Activated T-helper 17 cell treated with anti-CD3 and anti-CD28 coated beads, Interleukin-2, amount 50 U/mL, for 72 hours (primary cell): ENCODE data around the gene EIF5B. TPM values are rescaled to one million over a fixed set of nuclear protein-coding genes. Genes with fewer than 3 reads are reported as not detected.

ENCODE experiments used
- ATAC-seq: fragments of 150-1000 bp; cut with Tn5 transposase; replicated peaks from 2 replicates; pipeline ENCODE4 v1.10.0; 2021; ENCODE audit warnings: mild to moderate bottlenecking, moderate library complexity
- H3K27ac Mint-ChIP-seq: one replicate; pipeline ENCODE4 v1.8.0; 2022; ENCODE audit warnings: mixed read lengths
- H3K27me3 Mint-ChIP-seq: one replicate; pipeline ENCODE4 v1.8.0; 2022; ENCODE audit warnings: mixed read lengths
- H3K36me3 Mint-ChIP-seq: one replicate; pipeline ENCODE4 v1.8.0; 2022; ENCODE audit warnings: low read depth, mild to moderate bottlenecking, mixed read lengths
- H3K4me1 Mint-ChIP-seq: one replicate; pipeline ENCODE4 v1.8.0; 2022; ENCODE audit warnings: mixed read lengths
- H3K4me3 Mint-ChIP-seq: one replicate; pipeline ENCODE4 v1.8.0; 2022; ENCODE audit warnings: mild to moderate bottlenecking, mixed read lengths
- H3K9me3 Mint-ChIP-seq: one replicate; pipeline ENCODE4 v1.8.0; 2022; ENCODE audit warnings: mixed read lengths
- total RNA-seq, 2 donors: library from RNA; stranded (reverse); gene quantifications; one replicate each; pipeline ENCODE4 v1.2.3, GENCODE V29; 2022

The EIF5B gene
- total RNA-seq, 2 donors from 2014 or later = 54.1 to 77.8 TPM

GRCh38 chr2:99406137-99406536, 68.9 kb downstream of the EIF5B start:
- Mint-ChIP-seq H3K4me3 (no peak overlapping the region), H3K4me1 (peaks cover 5% of the 10 kb centered on the region), H3K27me3 (no peaks in the 10 kb centered on the region), H3K36me3 (peaks cover 92% of the 10 kb centered on the region), H3K27ac (no peak overlapping the region), H3K9me3 (no peaks in the 10 kb centered on the region)
- ATAC-seq = no peak

- Mint-ChIP-seq H3K27me3 (no peaks in the 10 kb centered on the region), H3K27ac (no peak overlapping the region), H3K9me3 (no peaks in the 10 kb centered on the region), H3K4me3 (no peak overlapping the region), H3K4me1 (no peaks in the 10 kb centered on the region), H3K36me3 (peaks cover 90% of the 10 kb centered on the region)
- ATAC-seq = no peak
Observed at GRCh38 chr2:99410276-99410675, 73.1 kb downstream of the EIF5B start.

DNA sequence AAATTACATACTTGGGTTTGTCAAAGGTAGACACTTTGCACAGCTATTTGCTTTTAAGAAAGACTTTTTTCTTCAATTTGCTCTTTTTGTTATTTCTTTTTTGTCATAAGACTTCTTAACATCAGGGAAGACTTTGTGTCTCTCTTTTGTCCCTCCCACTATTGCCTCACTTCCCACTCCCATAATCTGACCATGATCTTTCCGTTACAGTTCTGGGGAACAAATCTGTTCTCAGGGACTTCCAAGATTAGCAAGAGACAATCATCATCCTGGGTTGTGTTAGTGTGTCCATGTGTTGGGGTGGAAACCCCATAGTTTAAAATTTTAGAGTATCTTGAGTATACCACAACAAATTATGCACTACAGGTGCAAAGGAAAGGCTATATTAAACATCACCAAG, 77.4 kb downstream of the EIF5B start:
- no peak overlapping the region for H3K4me3 Mint-ChIP-seq
- no peaks in the 10 kb centered on the region for H3K27me3 Mint-ChIP-seq
- H3K4me1 Mint-ChIP-seq = no peaks in the 10 kb centered on the region
- peak overlapping the region; percentile 10 for H3K27ac Mint-ChIP-seq
- no peaks in the 10 kb centered on the region for H3K9me3 Mint-ChIP-seq
- H3K36me3 Mint-ChIP-seq = peaks cover 98% of the 10 kb centered on the region
- ATAC-seq = no peak

- no peaks in the 10 kb centered on the region for H3K9me3 Mint-ChIP-seq
- peaks cover 99% of the 10 kb centered on the region for H3K36me3 Mint-ChIP-seq
- peak overlapping the region; percentile 30 for H3K27ac Mint-ChIP-seq
- no peaks in the 10 kb centered on the region for H3K27me3 Mint-ChIP-seq
- H3K4me3 Mint-ChIP-seq = no peak overlapping the region
- H3K4me1 Mint-ChIP-seq = no peaks in the 10 kb centered on the region
- no peak for ATAC-seq
Observed at GRCh38 chr2:99417396-99417795, 80.2 kb downstream of the EIF5B start.

DNA sequence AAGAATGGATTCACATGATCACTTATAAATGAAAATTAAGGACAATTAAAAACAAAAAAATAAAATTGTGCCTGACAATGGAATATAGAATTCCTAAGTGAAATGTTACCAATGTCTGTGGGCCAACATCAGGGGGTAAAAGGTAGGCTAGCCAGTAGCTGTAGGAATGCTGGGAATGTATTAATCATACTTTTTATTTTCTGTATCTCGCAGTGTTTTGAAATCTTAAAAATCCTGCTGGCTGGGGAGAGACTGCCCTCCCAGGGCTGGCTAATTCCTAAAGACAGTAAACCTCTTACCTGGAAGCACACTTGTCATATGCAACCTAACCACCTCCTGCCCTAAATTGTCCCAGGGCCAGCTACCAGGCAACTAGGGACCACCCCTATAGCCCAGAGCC, 82.8 kb downstream of the EIF5B start:
- ATAC-seq = no peak
- Mint-ChIP-seq H3K9me3 (no peaks in the 10 kb centered on the region), H3K4me1 (no peaks in the 10 kb centered on the region), H3K4me3 (no peak overlapping the region), H3K27ac (no peak overlapping the region), H3K27me3 (no peaks in the 10 kb centered on the region), H3K36me3 (peaks cover 96% of the 10 kb centered on the region)

DNA sequence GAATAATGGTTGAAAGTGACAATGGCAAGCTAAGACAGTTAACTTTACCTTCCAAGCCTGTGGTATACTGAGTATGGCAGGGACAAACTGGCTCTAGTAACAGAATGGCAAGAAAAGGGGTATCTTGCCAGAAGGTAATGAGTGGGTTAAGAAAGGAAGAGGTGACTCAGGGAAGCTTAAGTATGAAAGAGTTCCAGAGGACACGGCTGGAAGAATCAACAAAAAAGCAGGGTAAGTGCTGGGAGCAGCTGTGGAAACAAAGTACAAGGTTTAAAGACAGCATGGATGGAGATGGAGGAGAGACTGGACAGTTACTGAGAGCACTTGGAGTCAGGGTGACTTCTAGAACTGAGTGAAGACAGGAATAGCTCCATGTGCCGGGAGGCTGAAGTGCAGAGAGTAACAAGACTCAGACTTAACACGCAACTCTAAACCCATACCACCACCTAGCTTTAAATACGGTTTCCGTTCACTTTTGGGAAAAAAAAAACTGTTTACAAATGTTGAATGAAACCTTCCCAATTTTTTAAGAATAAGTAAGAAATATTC, 83.6 kb downstream of the EIF5B start:
- Mint-ChIP-seq H3K27ac (no peak overlapping the region), H3K9me3 (no peaks in the 10 kb centered on the region), H3K36me3 (peaks cover 95% of the 10 kb centered on the region)

DNA sequence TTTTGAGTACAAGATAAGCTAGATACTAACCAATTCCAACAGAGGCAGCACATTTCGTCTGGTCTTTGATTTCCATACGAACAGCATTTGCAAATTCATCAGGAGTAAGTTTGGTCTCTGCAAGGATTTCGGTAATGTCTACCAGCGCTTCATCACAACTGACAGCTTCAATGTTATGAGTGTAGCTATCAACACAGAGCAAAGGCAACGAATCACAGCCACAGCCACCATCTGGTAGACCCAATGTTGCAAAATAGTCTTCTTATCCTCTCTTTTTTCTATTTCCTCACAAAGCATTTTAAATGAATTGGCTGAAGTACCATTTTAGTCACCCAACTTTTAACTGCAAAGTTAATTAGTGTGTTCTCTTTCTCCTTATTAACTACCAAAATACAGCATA, 84.3 kb downstream of the EIF5B start:
- Mint-ChIP-seq H3K4me1 (no peaks in the 10 kb centered on the region), H3K27me3 (no peaks in the 10 kb centered on the region), H3K27ac (no peak overlapping the region), H3K9me3 (no peaks in the 10 kb centered on the region), H3K4me3 (no peak overlapping the region), H3K36me3 (peaks cover 90% of the 10 kb centered on the region)
- ATAC-seq = no peak

More for the DNA sequence above, 83.6 kb downstream of the EIF5B start:
- no peak for ATAC-seq
- Mint-ChIP-seq H3K4me3 (no peak overlapping the region), H3K27me3 (no peaks in the 10 kb centered on the region), H3K4me1 (no peaks in the 10 kb centered on the region)

GRCh38 chr2:99422599-99422998, 85.4 kb downstream of the EIF5B start:
- Mint-ChIP-seq H3K9me3 (no peaks in the 10 kb centered on the region), H3K4me3 (no peak overlapping the region), H3K36me3 (peaks cover 90% of the 10 kb centered on the region), H3K4me1 (no peaks in the 10 kb centered on the region), H3K27ac (no peak overlapping the region), H3K27me3 (no peaks in the 10 kb centered on the region)
- ATAC-seq = no peak

GRCh38 chr2:99424371-99424770, 87.2 kb downstream of the EIF5B start:
- no peaks in the 10 kb centered on the region for H3K9me3 Mint-ChIP-seq
- no peak overlapping the region for H3K27ac Mint-ChIP-seq
- H3K27me3 Mint-ChIP-seq = no peaks in the 10 kb centered on the region
- peaks cover 90% of the 10 kb centered on the region for H3K36me3 Mint-ChIP-seq
- no peaks in the 10 kb centered on the region for H3K4me1 Mint-ChIP-seq
- no peak overlapping the region for H3K4me3 Mint-ChIP-seq
- ATAC-seq = no peak

DNA sequence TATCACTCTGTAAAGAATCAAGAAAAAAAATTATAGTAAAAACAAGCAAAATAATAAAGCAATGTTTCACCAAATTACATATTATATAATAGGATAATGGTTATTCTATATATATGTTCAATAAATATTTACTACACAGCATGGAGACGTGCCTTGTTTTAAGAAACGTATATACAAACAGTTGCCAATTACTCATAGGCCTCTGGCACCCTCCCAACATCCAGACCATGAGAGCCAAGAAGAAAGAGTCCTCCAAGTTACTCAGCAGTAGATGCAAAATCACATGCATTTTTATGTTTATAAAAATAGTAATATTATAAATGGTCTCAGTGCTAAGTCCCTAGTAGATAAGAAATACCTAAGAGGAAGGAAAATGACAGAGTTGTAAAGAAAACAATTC, 87.8 kb downstream of the EIF5B start:
- no peaks in the 10 kb centered on the region for H3K4me1 Mint-ChIP-seq
- no peak overlapping the region for H3K27ac Mint-ChIP-seq
- no peaks in the 10 kb centered on the region for H3K27me3 Mint-ChIP-seq
- ATAC-seq = no peak
- no peaks in the 10 kb centered on the region for H3K9me3 Mint-ChIP-seq
- H3K36me3 Mint-ChIP-seq = peaks cover 90% of the 10 kb centered on the region
- H3K4me3 Mint-ChIP-seq = no peak overlapping the region

GRCh38 chr2:99430614-99431291, 93.6 kb downstream of the EIF5B start:
- no peak overlapping the region for H3K4me3 Mint-ChIP-seq
- ATAC-seq = no peak
- H3K36me3 Mint-ChIP-seq = peaks cover 86% of the 10 kb centered on the region
- H3K4me1 Mint-ChIP-seq = peaks cover 7% of the 10 kb centered on the region
- no peaks in the 10 kb centered on the region for H3K9me3 Mint-ChIP-seq
- H3K27ac Mint-ChIP-seq = peak overlapping the region; percentile 73
- no peaks in the 10 kb centered on the region for H3K27me3 Mint-ChIP-seq

DNA sequence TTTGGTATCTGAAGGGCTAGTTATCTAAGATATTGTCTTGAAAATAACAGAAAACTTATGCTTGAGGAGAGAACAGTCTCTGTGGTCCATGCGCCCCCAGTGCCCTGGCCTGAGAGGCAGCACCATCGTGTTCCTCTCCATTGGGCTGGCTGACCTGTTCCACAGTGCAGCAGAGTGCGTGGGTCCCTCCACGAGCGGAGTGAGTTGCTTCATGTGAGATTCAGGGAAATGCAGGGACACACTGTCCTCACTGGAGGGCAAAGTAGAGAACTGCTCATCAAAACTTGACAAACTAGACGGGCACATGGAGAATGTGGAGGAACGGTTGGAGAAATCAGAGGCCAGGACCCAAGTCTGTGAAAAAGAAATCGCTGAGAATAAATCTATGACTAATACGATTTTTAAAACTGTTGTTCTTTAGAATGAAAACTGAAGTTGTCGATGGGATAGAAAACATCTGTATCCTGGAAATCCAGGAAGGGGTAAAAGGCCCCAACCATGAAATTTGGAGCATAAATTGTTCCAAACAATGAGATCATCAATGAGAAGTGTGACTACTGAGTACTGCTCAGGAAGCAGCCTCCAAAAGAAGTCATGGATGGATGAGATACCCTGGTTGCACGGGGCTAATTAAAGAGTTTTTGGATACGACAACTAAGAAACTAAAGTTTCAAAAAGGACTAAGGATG, 94.5 kb downstream of the EIF5B start:
- no peak overlapping the region for H3K4me3 Mint-ChIP-seq
- no peaks in the 10 kb centered on the region for H3K27me3 Mint-ChIP-seq
- ATAC-seq = no peak
- no peak overlapping the region for H3K27ac Mint-ChIP-seq
- H3K4me1 Mint-ChIP-seq = peaks cover 7% of the 10 kb centered on the region
- no peaks in the 10 kb centered on the region for H3K9me3 Mint-ChIP-seq
- peaks cover 83% of the 10 kb centered on the region for H3K36me3 Mint-ChIP-seq

- no peak for ATAC-seq
- no peak overlapping the region for H3K27ac Mint-ChIP-seq
- H3K27me3 Mint-ChIP-seq = no peaks in the 10 kb centered on the region
- H3K4me3 Mint-ChIP-seq = no peak overlapping the region
- no peaks in the 10 kb centered on the region for H3K9me3 Mint-ChIP-seq
- peaks cover 7% of the 10 kb centered on the region for H3K4me1 Mint-ChIP-seq
- H3K36me3 Mint-ChIP-seq = peaks cover 82% of the 10 kb centered on the region
Observed at GRCh38 chr2:99433340-99433739, 96.2 kb downstream of the EIF5B start.

DNA sequence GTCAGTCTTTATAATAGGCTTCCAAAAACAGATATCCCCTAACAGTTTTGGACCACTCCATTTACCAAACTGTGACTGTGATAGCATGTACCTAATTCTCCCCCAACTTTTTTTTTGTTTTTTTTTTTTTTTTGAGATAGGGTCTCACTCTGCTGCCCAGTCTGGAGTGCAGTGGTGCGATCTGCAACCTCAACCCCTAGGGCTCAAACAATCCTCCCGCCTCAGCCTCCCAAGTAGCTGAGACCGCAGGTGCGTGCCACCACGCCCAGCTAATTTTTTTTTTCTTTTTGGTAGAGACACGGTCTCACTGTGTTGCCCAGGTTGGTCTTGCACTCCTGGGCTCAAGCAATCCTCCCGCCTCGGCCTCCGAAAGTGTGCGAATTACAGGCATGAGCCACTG, 99.7 kb downstream of the EIF5B start:
- Mint-ChIP-seq H3K4me1 (no peaks in the 10 kb centered on the region), H3K27ac (peak overlapping the region; percentile 10), H3K36me3 (peaks cover 78% of the 10 kb centered on the region), H3K9me3 (no peaks in the 10 kb centered on the region), H3K27me3 (no peaks in the 10 kb centered on the region), H3K4me3 (no peak overlapping the region)
- ATAC-seq = no peak

DNA sequence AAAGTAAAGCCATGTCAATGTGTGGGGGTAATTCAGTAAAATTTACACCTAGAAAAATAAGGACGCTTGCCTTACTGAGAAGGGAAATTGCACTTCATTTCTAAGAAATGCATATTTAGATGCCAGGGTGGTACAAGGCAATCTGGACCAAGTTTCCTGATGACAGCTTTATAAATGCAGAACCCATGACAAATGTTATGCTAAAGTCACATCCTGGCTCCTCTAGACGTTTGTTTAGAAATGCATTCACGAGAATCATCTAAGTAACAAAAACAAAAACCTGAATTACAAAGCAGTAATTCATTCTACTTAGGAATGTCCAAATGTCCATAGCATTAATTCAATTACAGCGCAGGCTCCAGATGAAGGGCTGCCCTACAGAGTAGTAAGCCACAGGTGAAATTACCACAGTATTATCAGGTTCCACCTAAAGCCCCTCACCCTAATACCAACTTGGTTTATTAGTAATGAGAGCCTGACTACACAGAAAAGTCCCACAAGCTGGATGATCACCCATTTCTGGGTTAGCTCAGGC, 102.8 kb downstream of the EIF5B start:
- no peak overlapping the region for H3K4me3 Mint-ChIP-seq
- H3K27me3 Mint-ChIP-seq = no peaks in the 10 kb centered on the region
- peaks cover 57% of the 10 kb centered on the region for H3K36me3 Mint-ChIP-seq
- H3K4me1 Mint-ChIP-seq = peaks cover 2% of the 10 kb centered on the region
- H3K9me3 Mint-ChIP-seq = no peaks in the 10 kb centered on the region
- no peak for ATAC-seq
- H3K27ac Mint-ChIP-seq = no peak overlapping the region
